NT2/D1 (cell line): Measurements from ENCODE around the gene BCAS4.

Source experiments
- DNase-seq: peaks from one replicate; pipeline ENCODE4 v3.0.0-alpha.2; 2011; ENCODE audit warnings: low read depth, low spot score
- H3K27me3 ChIP-seq: 2 replicates; pipeline ENCODE4 v1.6.0; 2011; ENCODE audit warnings: mild to moderate bottlenecking; ENCODE audit not compliant: insufficient read length, insufficient read depth
- H3K36me3 ChIP-seq: 2 replicates; pipeline ENCODE4 v1.6.1; 2011; ENCODE audit warnings: mild to moderate bottlenecking, low read length, mixed read lengths; ENCODE audit not compliant: insufficient read depth, insufficient read length
- H3K4me1 ChIP-seq: 2 replicates; pipeline ENCODE4 v1.5.1; 2011; ENCODE audit not compliant: insufficient read depth, insufficient read length
- H3K4me3 ChIP-seq: 2 replicates; pipeline ENCODE4 v1.5.1; 2011; ENCODE audit warnings: low read depth; ENCODE audit not compliant: insufficient read length
- H3K9ac ChIP-seq: 2 replicates; pipeline ENCODE4 v1.6.0; 2011; ENCODE audit warnings: low read depth; ENCODE audit not compliant: insufficient read length
- H3K9me3 ChIP-seq: 2 replicates; pipeline ENCODE4 v1.5.1; 2011; ENCODE audit warnings: mild to moderate bottlenecking, low read length; ENCODE audit not compliant: insufficient read depth
- SUZ12 ChIP-seq: IDR thresholded peaks from 2 replicates; pipeline ENCODE4 v1.6.1; 2011; ENCODE audit not compliant: insufficient read length, insufficient read depth; ENCODE audit errors: extremely low read depth
- YY1 ChIP-seq: IDR thresholded peaks from 2 replicates; pipeline ENCODE4 v1.6.1; 2011; ENCODE audit not compliant: insufficient read length, insufficient read depth
- ZNF274 ChIP-seq: IDR thresholded peaks from 2 replicates; pipeline ENCODE4 v1.6.1; 2011; ENCODE audit warnings: mild to moderate bottlenecking, low read depth, low read length

Gene BCAS4

DNA sequence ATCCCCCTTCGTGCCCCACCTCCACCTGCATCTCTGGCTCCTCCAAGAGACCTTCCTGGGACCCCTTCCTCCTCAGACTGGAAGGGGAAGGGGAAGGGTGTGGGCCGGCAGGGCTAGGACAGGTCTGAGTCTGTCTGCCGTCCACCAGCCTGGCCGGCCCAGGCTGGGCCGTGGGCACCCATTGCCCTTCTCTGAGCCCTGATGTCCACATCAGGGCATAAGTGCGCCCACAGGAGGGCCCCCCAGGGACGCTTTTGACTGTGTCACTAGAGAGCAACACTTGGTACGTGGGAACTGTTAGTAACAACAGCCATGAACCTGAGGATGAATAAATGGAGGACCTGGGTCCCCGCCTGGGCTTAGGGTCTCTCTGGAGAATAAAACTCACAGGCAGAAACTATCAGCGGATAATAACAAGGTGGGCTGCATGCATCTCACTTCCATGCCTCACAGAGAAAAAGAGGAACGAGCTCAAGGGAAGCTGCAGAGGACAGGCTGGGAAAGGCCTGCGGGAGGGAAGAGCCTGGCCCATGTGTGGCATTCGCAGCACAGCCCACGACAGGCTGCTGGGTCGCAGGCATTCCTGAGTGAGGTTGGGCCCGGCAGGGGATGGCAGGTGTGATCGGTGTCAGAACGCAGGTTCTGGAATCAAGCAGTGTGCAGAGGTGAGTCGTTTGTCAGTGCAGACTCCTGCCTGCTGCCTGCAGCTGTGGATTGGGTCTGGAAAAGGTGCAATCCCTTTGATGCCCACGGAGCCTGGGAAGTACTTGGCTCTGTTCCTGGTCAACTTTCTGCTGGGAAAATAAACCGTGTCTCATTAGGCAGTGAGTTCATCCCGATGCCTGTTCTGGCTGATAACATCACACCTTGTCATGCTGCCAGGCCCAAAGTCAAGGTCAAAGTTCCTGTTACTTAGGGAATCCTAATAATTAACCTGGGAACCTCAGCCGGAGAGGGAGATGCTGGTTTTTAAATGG lies 60.9 kb downstream of the BCAS4 start:
- no peak for DNase-seq

DNA sequence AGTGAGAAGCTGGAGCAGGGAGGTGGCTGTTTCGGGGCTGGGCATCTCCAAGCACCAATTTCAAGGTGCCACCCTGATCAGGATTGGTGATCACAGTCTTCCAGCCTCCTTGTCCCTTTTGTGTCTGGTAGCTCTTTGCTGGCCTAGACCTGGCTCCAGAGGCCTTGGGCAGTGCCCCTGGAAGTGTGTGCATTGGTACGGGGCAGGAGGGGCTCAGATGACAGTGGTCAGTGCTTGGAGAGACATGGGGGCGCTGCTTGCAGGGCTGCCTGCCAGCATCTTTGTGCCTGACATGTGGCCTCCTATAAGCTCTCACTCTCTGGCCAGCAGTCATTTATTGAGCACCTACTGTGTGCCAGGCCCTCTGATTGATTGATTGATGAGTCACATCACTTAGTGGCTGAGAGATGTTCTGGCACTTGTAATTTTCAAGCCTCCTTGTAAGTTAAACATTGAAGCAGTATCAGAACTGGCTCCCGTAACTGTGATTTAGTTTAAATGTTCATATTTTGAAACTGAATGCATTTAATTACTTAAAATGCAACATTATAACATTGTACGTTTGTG lies 61.7 kb downstream of the BCAS4 start:
- no peak overlapping the region for H3K9ac ChIP-seq
- TF ChIP-seq SUZ12, result no peak
- no peak for TF ChIP-seq YY1
- no peak for TF ChIP-seq ZNF274
- peaks cover 8% of the 10 kb centered on the region for H3K36me3 ChIP-seq
- peaks cover 31% of the 10 kb centered on the region for H3K4me1 ChIP-seq
- H3K9me3 ChIP-seq, result no peaks in the 10 kb centered on the region
- no peak overlapping the region for H3K4me3 ChIP-seq
- H3K27me3 ChIP-seq, result no peaks in the 10 kb centered on the region
- DNase-seq, result no peak

More for the DNA sequence above, 60.9 kb downstream of the BCAS4 start:
- Histone ChIP-seq H3K9me3 (no peaks in the 10 kb centered on the region), H3K36me3 (peaks cover 8% of the 10 kb centered on the region), H3K4me3 (no peak overlapping the region), H3K27me3 (no peaks in the 10 kb centered on the region), H3K4me1 (peaks cover 26% of the 10 kb centered on the region), H3K9ac (peak overlapping the region; percentile 34)
- TF ChIP-seq YY1, result no peak
- TF ChIP-seq SUZ12, result no peak
- no peak for TF ChIP-seq ZNF274

DNA sequence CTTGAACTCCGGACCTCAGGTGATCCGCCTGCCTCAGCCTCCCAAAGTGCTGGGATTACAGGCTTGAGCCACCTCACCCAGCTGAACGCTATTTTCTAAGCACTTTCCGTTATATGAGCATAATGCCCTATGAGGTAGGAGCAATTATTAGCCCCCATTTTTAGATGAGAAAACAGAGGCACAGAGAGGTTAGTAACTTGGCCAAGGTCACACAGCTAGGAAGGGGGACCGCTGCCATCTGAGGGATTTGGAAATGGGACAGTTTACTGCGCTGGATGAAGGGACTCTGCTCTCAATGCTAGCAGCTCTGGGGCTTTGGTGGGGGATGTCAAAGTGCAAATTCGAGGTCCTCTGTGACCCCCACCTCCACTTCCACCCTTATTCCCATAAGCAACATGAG lies 62.5 kb downstream of the BCAS4 start:
- no peak for DNase-seq
- TF ChIP-seq SUZ12 (no peak), YY1 (no peak), ZNF274 (no peak)
- H3K9ac ChIP-seq, result no peak overlapping the region
- H3K4me3 ChIP-seq, result no peak overlapping the region
- no peaks in the 10 kb centered on the region for H3K27me3 ChIP-seq
- H3K36me3 ChIP-seq, result peaks cover 8% of the 10 kb centered on the region
- H3K4me1 ChIP-seq, result peaks cover 31% of the 10 kb centered on the region
- H3K9me3 ChIP-seq, result no peaks in the 10 kb centered on the region

DNA sequence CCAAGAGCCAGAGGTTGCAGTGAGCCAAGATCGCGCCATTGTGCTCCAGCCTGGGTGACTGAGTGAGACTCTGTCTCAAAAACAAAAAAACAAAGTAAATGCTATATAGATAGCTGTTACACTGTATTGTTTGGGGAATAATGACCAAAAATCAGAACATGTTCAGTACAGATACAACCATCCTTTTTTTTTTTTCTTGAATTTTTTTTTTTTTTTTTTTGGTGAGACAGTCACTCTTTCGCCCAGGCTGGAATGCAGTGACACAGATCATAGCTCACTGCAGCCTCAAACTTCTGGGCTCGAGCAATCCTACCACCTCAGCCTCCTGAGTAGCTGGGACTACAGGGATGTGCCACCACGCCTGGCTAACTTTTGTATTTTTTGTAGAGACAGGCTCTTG lies 63.7 kb downstream of the BCAS4 start:
- Histone ChIP-seq H3K4me3 (no peak overlapping the region), H3K4me1 (peaks cover 37% of the 10 kb centered on the region), H3K36me3 (peaks cover 7% of the 10 kb centered on the region), H3K9me3 (no peaks in the 10 kb centered on the region), H3K9ac (no peak overlapping the region), H3K27me3 (no peaks in the 10 kb centered on the region)
- TF ChIP-seq YY1, result no peak
- no peak for TF ChIP-seq SUZ12
- TF ChIP-seq ZNF274, result no peak
- DNase-seq, result no peak

- no peak overlapping the region for H3K4me3 ChIP-seq
- no peak for TF ChIP-seq SUZ12
- no peak for TF ChIP-seq ZNF274
- no peak for TF ChIP-seq YY1
- H3K9me3 ChIP-seq, result no peaks in the 10 kb centered on the region
- H3K4me1 ChIP-seq, result peaks cover 38% of the 10 kb centered on the region
- H3K9ac ChIP-seq, result peak overlapping the region; percentile 27
- H3K36me3 ChIP-seq, result peaks cover 7% of the 10 kb centered on the region
- no peaks in the 10 kb centered on the region for H3K27me3 ChIP-seq
- no peak for DNase-seq
Measured at GRCh38 chr20:50859161-50859560, 64.3 kb downstream of the BCAS4 start.

DNA sequence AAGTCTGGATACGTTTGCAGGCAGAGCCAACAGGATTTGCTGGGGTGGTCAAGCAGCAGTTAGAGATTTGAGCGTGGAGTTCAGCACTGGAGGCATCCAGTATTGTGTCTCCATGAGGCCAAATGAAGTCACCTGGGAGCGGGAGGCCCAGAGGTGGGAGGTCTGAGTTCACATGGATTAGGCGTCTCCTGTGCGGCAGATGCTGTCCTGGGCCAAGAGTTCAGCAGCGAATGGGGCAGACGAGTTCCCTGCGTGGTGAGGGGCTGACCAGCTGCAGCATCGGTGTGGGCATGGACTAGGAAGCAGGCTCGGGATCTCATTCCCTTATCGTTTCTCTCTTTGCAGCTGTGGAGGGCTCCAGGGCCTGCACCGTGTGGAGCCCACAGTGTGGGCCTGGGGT lies 66.2 kb downstream of the BCAS4 start:
- no peaks in the 10 kb centered on the region for H3K9me3 ChIP-seq
- peak overlapping the region; percentile 61 for H3K9ac ChIP-seq
- no peaks in the 10 kb centered on the region for H3K36me3 ChIP-seq
- no peak overlapping the region for H3K4me3 ChIP-seq
- no peak for DNase-seq
- peaks cover 31% of the 10 kb centered on the region for H3K4me1 ChIP-seq
- TF ChIP-seq YY1 (no peak), ZNF274 (no peak), SUZ12 (no peak)
- H3K27me3 ChIP-seq, result no peaks in the 10 kb centered on the region

DNA sequence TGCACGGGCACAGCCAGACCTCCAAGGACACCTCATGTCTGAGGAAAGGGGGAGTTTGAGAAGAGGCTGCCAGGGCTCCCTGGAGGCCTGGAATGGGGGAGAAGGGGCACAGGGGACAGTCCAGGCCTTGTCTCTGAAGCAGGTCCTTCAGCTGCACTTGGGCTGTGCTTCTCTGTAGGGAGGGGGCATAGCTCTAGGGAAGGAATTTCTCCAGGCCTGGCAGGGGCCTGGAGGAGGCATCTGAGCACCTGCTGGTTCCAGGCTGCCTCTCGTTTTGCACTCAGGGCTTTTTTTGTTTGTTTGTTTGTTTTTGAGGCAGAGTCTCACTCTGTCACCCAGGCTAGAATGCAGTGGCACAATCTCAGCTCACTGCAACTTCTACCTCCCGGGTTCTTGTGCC lies 67.7 kb downstream of the BCAS4 start:
- no peaks in the 10 kb centered on the region for H3K9me3 ChIP-seq
- TF ChIP-seq ZNF274 (no peak), SUZ12 (no peak)
- no peak overlapping the region for H3K4me3 ChIP-seq
- DNase-seq, result no peak
- H3K4me1 ChIP-seq, result peaks cover 30% of the 10 kb centered on the region
- no peaks in the 10 kb centered on the region for H3K27me3 ChIP-seq
- H3K36me3 ChIP-seq, result no peaks in the 10 kb centered on the region
- H3K9ac ChIP-seq, result peak overlapping the region; percentile 8

DNA sequence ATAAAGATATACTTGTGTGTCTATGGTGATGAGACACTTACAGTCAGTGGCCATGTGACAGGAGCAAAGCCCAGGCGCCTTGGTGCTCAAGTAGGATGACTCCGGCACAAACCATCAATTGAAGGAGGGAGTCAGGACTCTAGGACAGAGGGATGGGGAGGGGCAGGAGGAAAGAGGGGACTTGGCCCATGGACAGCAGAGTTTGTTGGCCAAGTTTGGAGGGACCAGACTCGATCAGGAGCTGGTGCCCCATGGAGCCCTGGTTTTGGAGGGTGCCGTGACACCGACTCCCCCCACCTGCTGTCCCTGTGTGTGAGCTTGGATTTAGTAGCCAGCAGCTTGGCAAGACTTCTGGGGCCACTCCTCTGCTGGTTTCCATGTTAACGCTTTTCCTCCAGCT lies 70.3 kb downstream of the BCAS4 start:
- Histone ChIP-seq H3K4me1 (peaks cover 30% of the 10 kb centered on the region), H3K36me3 (no peaks in the 10 kb centered on the region), H3K9ac (no peak overlapping the region), H3K27me3 (no peaks in the 10 kb centered on the region), H3K4me3 (no peak overlapping the region), H3K9me3 (no peaks in the 10 kb centered on the region)
- TF ChIP-seq YY1, result no peak
- TF ChIP-seq SUZ12, result no peak
- no peak for TF ChIP-seq ZNF274
- no peak for DNase-seq
